HepG2 (cell line): ENCODE measurements around the gene IFNAR1. TPM values are rescaled to one million over a fixed set of nuclear protein-coding genes. Genes with fewer than 3 reads are reported as not detected.
A peak's percentile ranks its signal among the peaks of the same experiment; 100 is the strongest.

Experiments used
- BRD4 ChIP-seq: sonication (generic); formaldehyde crosslinking; IDR thresholded peaks from 2 replicates; pipeline ENCODE4 v1.4.0; 2020; ENCODE audit warnings: missing genetic modification reagents
- HDAC2 ChIP-seq: sonication (generic); formaldehyde crosslinking; IDR thresholded peaks from 2 replicates; pipeline ENCODE4 v1.4.0; 2020; ENCODE audit warnings: missing genetic modification reagents
- NFIB ChIP-seq: sonication (generic); formaldehyde crosslinking; IDR thresholded peaks from 2 replicates; pipeline ENCODE4 v1.9.0; 2021; ENCODE audit warnings: missing genetic modification reagents, mild to moderate bottlenecking, borderline replicate concordance
- NFYB ChIP-seq: sonication (generic); formaldehyde crosslinking; IDR thresholded peaks from 2 replicates; pipeline ENCODE4 v1.4.0; 2020; ENCODE audit warnings: missing genetic modification reagents
- SOX5 ChIP-seq: IDR thresholded peaks from 2 replicates; pipeline ENCODE4 v1.6.1; 2016; ENCODE audit warnings: borderline replicate concordance
- THAP11 ChIP-seq: IDR thresholded peaks from 2 replicates; pipeline ENCODE4 v1.6.1; 2016; ENCODE audit warnings: missing biosample characterization, missing genetic modification reagents
- XRCC5 ChIP-seq: fragments of 200-400 bp; formaldehyde crosslinking; optimal IDR thresholded peaks from 2 replicates; pipeline ENCODE3; 2017; ENCODE audit warnings: mild to moderate bottlenecking, low read length
- YEATS4 ChIP-seq: sonication (generic); formaldehyde crosslinking; IDR thresholded peaks from 2 replicates; pipeline ENCODE4 v1.4.0; 2020; ENCODE audit warnings: missing genetic modification reagents, borderline replicate concordance
- ZNF17 ChIP-seq: sonication (generic); formaldehyde crosslinking; IDR thresholded peaks from 2 replicates; pipeline ENCODE4 v1.5.0; 2020; ENCODE audit warnings: mild to moderate bottlenecking, missing genetic modification reagents
- ZNF768 ChIP-seq: sonication (generic); formaldehyde crosslinking; IDR thresholded peaks from 2 replicates; pipeline ENCODE4 v1.4.0; 2020; ENCODE audit warnings: missing genetic modification reagents
- ZSCAN30 ChIP-seq: sonication (generic); formaldehyde crosslinking; IDR thresholded peaks from 2 replicates; pipeline ENCODE4 v1.5.0; 2020; ENCODE audit warnings: mild to moderate bottlenecking, missing genetic modification reagents
- polyA plus RNA-seq, 8 experiments: library from polyadenylated mRNA; depleted of rRNA in 3 of 8; stranded (reverse) in 7 of 8; unstranded in 1 of 8; fragments of >200 nt; fragmentation: Illumina TruSeq in 4 of 8; extraction: Trizol in 4 of 8; gene quantifications; 2 replicates each; pipeline versions ENCODE4 v1.2.1 to v1.2.3, GENCODE V29; 2011 to 2016; ENCODE audit warnings: low read depth in 4 of 8, missing spikeins in 1 of 8, mixed read lengths in 1 of 8; ENCODE audit not compliant: insufficient read depth in 1 of 8
- total RNA-seq, 5 experiments: library from RNA; depleted of rRNA; stranded (reverse); fragments of >200 nt; fragmentation: Illumina TruSeq; extraction: Trizol; gene quantifications; 2 replicates each; pipeline ENCODE4 v1.2.3, GENCODE V29; 2016; ENCODE audit warnings: low read depth in 1 of 5
- TF ChIP-seq, protein P1 (sequence below): sonication (generic); formaldehyde crosslinking; IDR thresholded peaks from 2 replicates; pipeline ENCODE4 v1.5.1; 2020; ENCODE audit warnings: mild to moderate bottlenecking, missing genetic modification reagents, borderline replicate concordance
- TF ChIP-seq, protein P2 (sequence below): sonication (generic); formaldehyde crosslinking; IDR thresholded peaks from 2 replicates; pipeline ENCODE4 v1.5.0; 2020; ENCODE audit warnings: missing genetic modification reagents
- TF ChIP-seq, protein P3 (sequence below): sonication (generic); formaldehyde crosslinking; IDR thresholded peaks from 2 replicates; pipeline ENCODE4 v1.5.0; 2020; ENCODE audit warnings: mild to moderate bottlenecking, missing genetic modification reagents
- TF ChIP-seq, protein P4 (sequence below): sonication (generic); formaldehyde crosslinking; IDR thresholded peaks from 2 replicates; pipeline ENCODE4 v1.5.0; 2020; ENCODE audit warnings: mild to moderate bottlenecking, missing genetic modification reagents, borderline replicate concordance
- TF ChIP-seq, protein P5 (sequence below): fragments of 450-650 bp; IDR thresholded peaks from 2 replicates; pipeline ENCODE4 v1.6.1; 2016

Gene IFNAR1
- total and polyA plus RNA-seq, 2 of the 13 experiments (the other 11 are each of a cell fraction or from before 2014, with no cell fraction given) = 6.7 to 9.3 TPM

DNA sequence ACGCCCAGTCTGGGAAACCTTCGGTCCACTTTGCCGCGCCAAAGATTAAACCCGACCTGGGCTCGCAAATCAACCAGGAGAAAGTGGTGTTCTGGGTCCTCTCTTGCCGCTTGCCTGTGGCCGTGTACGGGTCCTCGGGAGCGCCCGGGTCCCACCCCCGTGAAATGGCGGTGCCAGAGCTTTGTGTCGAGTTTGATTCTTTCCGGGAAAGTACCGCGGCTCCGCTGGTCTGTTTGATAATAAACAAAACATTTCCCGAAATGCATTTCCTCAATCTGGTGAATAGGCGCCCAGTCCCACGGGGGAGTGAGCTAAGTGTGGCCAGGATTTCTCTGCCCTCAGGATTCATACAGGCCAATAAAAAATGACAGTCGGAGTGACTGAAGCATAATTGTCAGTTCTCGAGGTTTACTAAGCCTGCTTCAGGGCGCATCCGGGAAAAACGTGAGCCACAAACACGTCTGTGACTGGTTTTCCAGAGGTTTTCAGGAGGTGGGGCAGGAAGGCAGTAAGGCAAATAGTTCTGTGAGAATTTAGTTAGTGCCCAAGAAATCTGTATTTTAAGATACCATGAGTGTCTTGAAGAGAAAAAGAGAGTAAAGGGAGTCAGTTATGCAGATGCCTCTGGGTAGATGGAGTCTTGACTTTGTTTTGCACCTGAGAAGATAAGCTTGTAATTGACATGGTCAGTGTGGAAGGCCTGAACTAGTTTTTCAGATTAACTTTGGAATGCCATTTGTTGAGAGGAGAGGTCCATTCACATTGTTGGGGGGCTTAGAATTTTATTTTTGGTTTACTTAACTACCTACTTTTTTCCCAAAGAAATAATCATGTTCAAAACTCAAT is 675 bp downstream of the IFNAR1 start (continued):
- TF ChIP-seq, protein P1, sequence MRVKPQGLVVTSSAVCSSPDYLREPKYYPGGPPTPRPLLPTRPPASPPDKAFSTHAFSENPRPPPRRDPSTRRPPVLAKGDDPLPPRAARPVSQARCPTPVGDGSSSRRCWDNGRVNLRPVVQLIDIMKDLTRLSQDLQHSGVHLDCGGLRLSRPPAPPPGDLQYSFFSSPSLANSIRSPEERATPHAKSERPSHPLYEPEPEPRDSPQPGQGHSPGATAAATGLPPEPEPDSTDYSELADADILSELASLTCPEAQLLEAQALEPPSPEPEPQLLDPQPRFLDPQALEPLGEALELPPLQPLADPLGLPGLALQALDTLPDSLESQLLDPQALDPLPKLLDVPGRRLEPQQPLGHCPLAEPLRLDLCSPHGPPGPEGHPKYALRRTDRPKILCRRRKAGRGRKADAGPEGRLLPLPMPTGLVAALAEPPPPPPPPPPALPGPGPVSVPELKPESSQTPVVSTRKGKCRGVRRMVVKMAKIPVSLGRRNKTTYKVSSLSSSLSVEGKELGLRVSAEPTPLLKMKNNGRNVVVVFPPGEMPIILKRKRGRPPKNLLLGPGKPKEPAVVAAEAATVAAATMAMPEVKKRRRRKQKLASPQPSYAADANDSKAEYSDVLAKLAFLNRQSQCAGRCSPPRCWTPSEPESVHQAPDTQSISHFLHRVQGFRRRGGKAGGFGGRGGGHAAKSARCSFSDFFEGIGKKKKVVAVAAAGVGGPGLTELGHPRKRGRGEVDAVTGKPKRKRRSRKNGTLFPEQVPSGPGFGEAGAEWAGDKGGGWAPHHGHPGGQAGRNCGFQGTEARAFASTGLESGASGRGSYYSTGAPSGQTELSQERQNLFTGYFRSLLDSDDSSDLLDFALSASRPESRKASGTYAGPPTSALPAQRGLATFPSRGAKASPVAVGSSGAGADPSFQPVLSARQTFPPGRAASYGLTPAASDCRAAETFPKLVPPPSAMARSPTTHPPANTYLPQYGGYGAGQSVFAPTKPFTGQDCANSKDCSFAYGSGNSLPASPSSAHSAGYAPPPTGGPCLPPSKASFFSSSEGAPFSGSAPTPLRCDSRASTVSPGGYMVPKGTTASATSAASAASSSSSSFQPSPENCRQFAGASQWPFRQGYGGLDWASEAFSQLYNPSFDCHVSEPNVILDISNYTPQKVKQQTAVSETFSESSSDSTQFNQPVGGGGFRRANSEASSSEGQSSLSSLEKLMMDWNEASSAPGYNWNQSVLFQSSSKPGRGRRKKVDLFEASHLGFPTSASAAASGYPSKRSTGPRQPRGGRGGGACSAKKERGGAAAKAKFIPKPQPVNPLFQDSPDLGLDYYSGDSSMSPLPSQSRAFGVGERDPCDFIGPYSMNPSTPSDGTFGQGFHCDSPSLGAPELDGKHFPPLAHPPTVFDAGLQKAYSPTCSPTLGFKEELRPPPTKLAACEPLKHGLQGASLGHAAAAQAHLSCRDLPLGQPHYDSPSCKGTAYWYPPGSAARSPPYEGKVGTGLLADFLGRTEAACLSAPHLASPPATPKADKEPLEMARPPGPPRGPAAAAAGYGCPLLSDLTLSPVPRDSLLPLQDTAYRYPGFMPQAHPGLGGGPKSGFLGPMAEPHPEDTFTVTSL (CRISPR knock-in tag) = 0 out of 2 replicates have a peak, but pooled peaks have one; percentile 57
- TF ChIP-seq ZNF768 (CRISPR knock-in tag) (no peak; the same call in 1 of the 2 replicates), HDAC2 (CRISPR knock-in tag) (no peak), XRCC5 (no peak), BRD4 (no peak), YEATS4 (CRISPR knock-in tag) (no peak), SOX5 (CRISPR knock-in tag) (no peak), ZSCAN30 (CRISPR knock-in tag) (no peak), NFIB (CRISPR knock-in tag) (no peak), THAP11 (CRISPR knock-in tag) (no peak), ZNF17 (CRISPR knock-in tag) (no peak), NFYB (CRISPR knock-in tag) (no peak)
- TF ChIP-seq, protein P2, sequence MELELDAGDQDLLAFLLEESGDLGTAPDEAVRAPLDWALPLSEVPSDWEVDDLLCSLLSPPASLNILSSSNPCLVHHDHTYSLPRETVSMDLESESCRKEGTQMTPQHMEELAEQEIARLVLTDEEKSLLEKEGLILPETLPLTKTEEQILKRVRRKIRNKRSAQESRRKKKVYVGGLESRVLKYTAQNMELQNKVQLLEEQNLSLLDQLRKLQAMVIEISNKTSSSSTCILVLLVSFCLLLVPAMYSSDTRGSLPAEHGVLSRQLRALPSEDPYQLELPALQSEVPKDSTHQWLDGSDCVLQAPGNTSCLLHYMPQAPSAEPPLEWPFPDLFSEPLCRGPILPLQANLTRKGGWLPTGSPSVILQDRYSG (CRISPR knock-in tag) = no peak; the same call in none of the 2 replicates
- TF ChIP-seq, protein P3, sequence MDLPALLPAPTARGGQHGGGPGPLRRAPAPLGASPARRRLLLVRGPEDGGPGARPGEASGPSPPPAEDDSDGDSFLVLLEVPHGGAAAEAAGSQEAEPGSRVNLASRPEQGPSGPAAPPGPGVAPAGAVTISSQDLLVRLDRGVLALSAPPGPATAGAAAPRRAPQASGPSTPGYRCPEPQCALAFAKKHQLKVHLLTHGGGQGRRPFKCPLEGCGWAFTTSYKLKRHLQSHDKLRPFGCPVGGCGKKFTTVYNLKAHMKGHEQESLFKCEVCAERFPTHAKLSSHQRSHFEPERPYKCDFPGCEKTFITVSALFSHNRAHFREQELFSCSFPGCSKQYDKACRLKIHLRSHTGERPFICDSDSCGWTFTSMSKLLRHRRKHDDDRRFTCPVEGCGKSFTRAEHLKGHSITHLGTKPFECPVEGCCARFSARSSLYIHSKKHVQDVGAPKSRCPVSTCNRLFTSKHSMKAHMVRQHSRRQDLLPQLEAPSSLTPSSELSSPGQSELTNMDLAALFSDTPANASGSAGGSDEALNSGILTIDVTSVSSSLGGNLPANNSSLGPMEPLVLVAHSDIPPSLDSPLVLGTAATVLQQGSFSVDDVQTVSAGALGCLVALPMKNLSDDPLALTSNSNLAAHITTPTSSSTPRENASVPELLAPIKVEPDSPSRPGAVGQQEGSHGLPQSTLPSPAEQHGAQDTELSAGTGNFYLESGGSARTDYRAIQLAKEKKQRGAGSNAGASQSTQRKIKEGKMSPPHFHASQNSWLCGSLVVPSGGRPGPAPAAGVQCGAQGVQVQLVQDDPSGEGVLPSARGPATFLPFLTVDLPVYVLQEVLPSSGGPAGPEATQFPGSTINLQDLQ (CRISPR knock-in tag) = no peak
- TF ChIP-seq, protein P4, sequence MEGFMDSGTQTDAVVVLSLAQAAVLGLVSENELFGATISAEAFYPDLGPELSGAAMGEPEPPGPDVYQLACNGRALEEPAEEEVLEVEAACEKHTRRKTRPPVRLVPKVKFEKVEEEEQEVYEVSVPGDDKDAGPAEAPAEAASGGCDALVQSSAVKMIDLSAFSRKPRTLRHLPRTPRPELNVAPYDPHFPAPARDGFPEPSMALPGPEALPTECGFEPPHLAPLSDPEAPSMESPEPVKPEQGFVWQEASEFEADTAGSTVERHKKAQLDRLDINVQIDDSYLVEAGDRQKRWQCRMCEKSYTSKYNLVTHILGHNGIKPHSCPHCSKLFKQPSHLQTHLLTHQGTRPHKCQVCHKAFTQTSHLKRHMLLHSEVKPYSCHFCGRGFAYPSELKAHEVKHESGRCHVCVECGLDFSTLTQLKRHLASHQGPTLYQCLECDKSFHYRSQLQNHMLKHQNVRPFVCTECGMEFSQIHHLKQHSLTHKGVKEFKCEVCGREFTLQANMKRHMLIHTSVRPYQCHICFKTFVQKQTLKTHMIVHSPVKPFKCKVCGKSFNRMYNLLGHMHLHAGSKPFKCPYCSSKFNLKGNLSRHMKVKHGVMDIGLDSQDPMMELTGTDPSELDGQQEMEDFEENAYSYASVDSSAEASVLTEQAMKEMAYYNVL (CRISPR knock-in tag) = no peak; the same call in 1 of the 2 replicates
- TF ChIP-seq, protein P5, sequence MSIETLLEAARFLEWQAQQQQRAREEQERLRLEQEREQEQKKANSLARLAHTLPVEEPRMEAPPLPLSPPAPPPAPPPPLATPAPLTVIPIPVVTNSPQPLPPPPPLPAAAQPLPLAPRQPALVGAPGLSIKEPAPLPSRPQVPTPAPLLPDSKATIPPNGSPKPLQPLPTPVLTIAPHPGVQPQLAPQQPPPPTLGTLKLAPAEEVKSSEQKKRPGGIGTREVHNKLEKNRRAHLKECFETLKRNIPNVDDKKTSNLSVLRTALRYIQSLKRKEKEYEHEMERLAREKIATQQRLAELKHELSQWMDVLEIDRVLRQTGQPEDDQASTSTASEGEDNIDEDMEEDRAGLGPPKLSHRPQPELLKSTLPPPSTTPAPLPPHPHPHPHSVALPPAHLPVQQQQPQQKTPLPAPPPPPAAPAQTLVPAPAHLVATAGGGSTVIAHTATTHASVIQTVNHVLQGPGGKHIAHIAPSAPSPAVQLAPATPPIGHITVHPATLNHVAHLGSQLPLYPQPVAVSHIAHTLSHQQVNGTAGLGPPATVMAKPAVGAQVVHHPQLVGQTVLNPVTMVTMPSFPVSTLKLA = no peak
